ENCODE measurements around the gene MUCL3.

- no peak for TF ChIP-seq TCF4 (CRISPR knock-in tag; IDR thresholded peaks at IDR 0.05; ENCODE audit: borderline replicate concordance)
- TF ChIP-seq GLIS3 (CRISPR knock-in tag; IDR thresholded peaks at IDR 0.05), result no peak
- no peak for TF ChIP-seq CSDC2 (CRISPR knock-in tag; IDR thresholded peaks at IDR 0.05)
Measured at GRCh38 chr6:30895343-30895742, 45.4 kb upstream of the MUCL3 start.

All from SK-N-SH treated with all-trans-retinoic acid at 6 μM for 48 hours (cell line).